ENCODE measurements around the gene OLFM2. TPM values are rescaled to one million over a fixed set of nuclear protein-coding genes. Genes with fewer than 3 reads are reported as not detected.

The OLFM2 gene
- total and polyA plus RNA-seq, 12 donors, result 0.30 to 8.0 (median 1.4) TPM

DNA sequence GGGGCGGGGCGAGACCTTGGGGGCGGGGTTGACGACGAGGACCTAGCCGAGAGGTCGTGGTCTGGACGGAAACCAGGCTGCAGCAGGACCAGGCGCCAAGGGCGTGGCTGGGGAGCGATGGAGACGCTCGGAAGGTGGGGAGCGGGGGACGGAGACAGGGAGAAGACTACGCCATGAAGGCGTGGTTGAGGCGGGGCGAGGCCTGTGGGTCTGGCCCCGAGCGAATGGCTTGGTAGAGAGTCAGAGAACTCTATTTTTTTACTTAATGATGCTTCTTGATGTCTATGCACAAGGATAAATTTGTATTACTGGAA lies 116.8 kb downstream of the OLFM2 start:
- H3K4me3 ChIP-seq, result peak overlapping the region in 8 of 10 donors; percentile 76 to 100 (median 94)
- no peak for ATAC-seq
- no peaks in the 10 kb centered on the region for H3K9me3 ChIP-seq
- H3K27ac ChIP-seq, result peak overlapping the region; percentile 46 to 99 (median 95)
- TF ChIP-seq, protein P1, sequence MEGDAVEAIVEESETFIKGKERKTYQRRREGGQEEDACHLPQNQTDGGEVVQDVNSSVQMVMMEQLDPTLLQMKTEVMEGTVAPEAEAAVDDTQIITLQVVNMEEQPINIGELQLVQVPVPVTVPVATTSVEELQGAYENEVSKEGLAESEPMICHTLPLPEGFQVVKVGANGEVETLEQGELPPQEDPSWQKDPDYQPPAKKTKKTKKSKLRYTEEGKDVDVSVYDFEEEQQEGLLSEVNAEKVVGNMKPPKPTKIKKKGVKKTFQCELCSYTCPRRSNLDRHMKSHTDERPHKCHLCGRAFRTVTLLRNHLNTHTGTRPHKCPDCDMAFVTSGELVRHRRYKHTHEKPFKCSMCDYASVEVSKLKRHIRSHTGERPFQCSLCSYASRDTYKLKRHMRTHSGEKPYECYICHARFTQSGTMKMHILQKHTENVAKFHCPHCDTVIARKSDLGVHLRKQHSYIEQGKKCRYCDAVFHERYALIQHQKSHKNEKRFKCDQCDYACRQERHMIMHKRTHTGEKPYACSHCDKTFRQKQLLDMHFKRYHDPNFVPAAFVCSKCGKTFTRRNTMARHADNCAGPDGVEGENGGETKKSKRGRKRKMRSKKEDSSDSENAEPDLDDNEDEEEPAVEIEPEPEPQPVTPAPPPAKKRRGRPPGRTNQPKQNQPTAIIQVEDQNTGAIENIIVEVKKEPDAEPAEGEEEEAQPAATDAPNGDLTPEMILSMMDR (IDR thresholded peaks at IDR 0.05), result no peak
- peaks cover 3 to 27% (median 22%) of the 10 kb centered on the region in 9 donors for H3K4me1 ChIP-seq
- intact Hi-C loops (cut with DNase I), result loop anchor here in 4 of 10 donors (1.0 to 2.0 kb wide), 2 partner anchors 27 kb away; no protein-coding TSS in a partner anchor
- no peak for DNase-seq
- WGBS, 2 donors, result 1% methylated on average over 21 of the region's 21 CpGs
- no peaks in the 10 kb centered on the region for H3K27me3 ChIP-seq
- peaks cover 0 to 11% (median 0%) of the 10 kb centered on the region in 9 donors for H3K36me3 ChIP-seq

GRCh38 chr19:9818734-9819595 lies 117.3 kb downstream of the OLFM2 start, which contains the start of gene FBXL12:
TSS of gene FBXL12 (minus strand) at chr19:9819079. CDS start at chr19:9818813, 266 bp downstream.
- ATAC-seq (peak; percentile 94 to 97 (median 95)), DNase-seq (peak; percentile 100)
- Histone ChIP-seq H3K27ac (peak within 1 kb of the TSS; percentile 93 to 99 (median 96)), H3K27me3 (no peaks in the 10 kb centered on the region), H3K9me3 (no peaks in the 10 kb centered on the region), H3K36me3 (peaks cover 0 to 15% (median 0%) of the 10 kb centered on the region in 9 donors), H3K4me3 (peak within 1 kb of the TSS; percentile 76 to 100 (median 97)), H3K4me1 (peaks cover 3 to 27% (median 22%) of the 10 kb centered on the region in 9 donors)
- TF ChIP-seq, protein P1 (IDR thresholded peaks at IDR 0.05), result no peak
- WGBS, 2 donors, result 0% methylated on average over 82 of the region's 82 CpGs
- intact Hi-C loops (cut with DNase I), result loop anchor here in 4 of 10 donors (1.0 to 2.0 kb wide), 2 partner anchors 26 to 27 kb away; no protein-coding TSS in a partner anchor

- H3K27me3 ChIP-seq, result no peaks in the 10 kb centered on the region
- peak overlapping the region; percentile 93 to 99 (median 96) for H3K27ac ChIP-seq
- TF ChIP-seq, protein P1 (IDR thresholded peaks at IDR 0.05), result no peak
- peaks cover 3 to 27% (median 22%) of the 10 kb centered on the region in 9 donors for H3K4me1 ChIP-seq
- peak overlapping the region; percentile 76 to 100 (median 97) for H3K4me3 ChIP-seq
- H3K36me3 ChIP-seq, result peaks cover 0 to 22% (median 0%) of the 10 kb centered on the region in 9 donors
- no peaks in the 10 kb centered on the region for H3K9me3 ChIP-seq
- intact Hi-C loops (cut with DNase I), result loop anchor here in 3 of 10 donors (2.0 kb wide), 1 partner anchor 25 kb away; no protein-coding TSS in a partner anchor
- DNase-seq, result no peak
- 2 to 4% methylated on average over 38 to 39 of the region's 39 CpGs for WGBS, 2 donors
- ATAC-seq, result no peak
These were observed 118.1 kb downstream of the OLFM2 start for GRCh38 chr19:9818175-9818733.

GRCh38 chr19:9811139-9811538 lies 125.2 kb downstream of the OLFM2 start:
- ATAC-seq (no peak), DNase-seq (no peak)
- H3K36me3 ChIP-seq, result peaks cover 0 to 88% (median 37%) of the 10 kb centered on the region in 9 donors
- 94 to 97% methylated on average over 21 of the region's 21 CpGs for WGBS, 2 donors
- H3K27me3 ChIP-seq, result no peaks in the 10 kb centered on the region
- no peaks in the 10 kb centered on the region for H3K9me3 ChIP-seq
- no peak overlapping the region for H3K27ac ChIP-seq
- no peaks in the 10 kb centered on the region for H3K4me1 ChIP-seq
- TF ChIP-seq, protein P1 (IDR thresholded peaks at IDR 0.05), result no peak
- intact Hi-C loops (cut with DNase I), result no loop called here
- H3K4me3 ChIP-seq, result no peak overlapping the region
